Naive thymus-derived CD4-positive, alpha-beta T cell (primary cell): ENCODE data around the gene RHOBTB1. TPM values are rescaled to one million over a fixed set of nuclear protein-coding genes. Genes with fewer than 3 reads are reported as not detected.

Experiments
- ATAC-seq: fragments of 150-1000 bp; cut with Tn5 transposase; 2 replicates; pipeline ENCODE4 v1.10.0; 2021; ENCODE audit warnings: mild to moderate bottlenecking, moderate library complexity
- CTCF ChIA-PET: fragments of 350-600 bp; sonication (Branson Sonifier 250); formaldehyde crosslinking; loops from one replicate; lab custom pipeline; 2021; ENCODE audit warnings: antibody characterized with exemption; lab: Charles Lee
- POLR2A ChIA-PET: fragments of 350-600 bp; sonication (Branson Sonifier 250); formaldehyde crosslinking; loops from one replicate; lab custom pipeline; 2021; ENCODE audit warnings: antibody characterized with exemption, inconsistent platforms; lab: Charles Lee
- DNase-seq, 9 donors: peaks; one replicate each; pipeline versions ENCODE4 v3.0.0 to v3.0.0-alpha.2; 2020 to 2022; ENCODE audit warnings: mixed read lengths in 1 of 9
- H3K27ac ChIP-seq: one replicate; pipeline ENCODE4 v1.7.0; 2013; ENCODE audit warnings: mild to moderate bottlenecking, low read depth, low read length, moderate library complexity
- H3K27me3 ChIP-seq, 2 donors: one replicate each; pipeline ENCODE4 v1.7.0; 2013; ENCODE audit warnings: low read length in 2 of 2, mild to moderate bottlenecking in 2 of 2, moderate library complexity in 2 of 2; ENCODE audit not compliant: control insufficient read depth in 2 of 2, insufficient read depth in 2 of 2
- H3K36me3 ChIP-seq, 3 experiments: 1 replicate in 2 of 3; 2 replicates in 1 of 3; pipeline ENCODE4 v1.7.0; 2013; ENCODE audit warnings: low read length in 3 of 3, mild to moderate bottlenecking in 3 of 3, moderate library complexity in 1 of 3; ENCODE audit not compliant: insufficient read depth in 3 of 3, control insufficient read depth in 2 of 3
- H3K4me1 ChIP-seq, 2 donors: one replicate each; pipeline ENCODE4 v1.7.0; 2013; ENCODE audit warnings: low read length in 2 of 2, mild to moderate bottlenecking in 2 of 2, moderate library complexity in 1 of 2; ENCODE audit not compliant: control insufficient read depth in 2 of 2, insufficient read depth in 2 of 2
- H3K4me3 ChIP-seq: 2 replicates; pipeline ENCODE4 v1.7.0; 2013; ENCODE audit warnings: mild to moderate bottlenecking, low read length
- H3K9me3 ChIP-seq, 3 experiments: 1 replicate in 2 of 3; 2 replicates in 1 of 3; pipeline ENCODE4 v1.7.0; 2013; ENCODE audit warnings: low read length in 3 of 3; ENCODE audit not compliant: control insufficient read depth in 2 of 3
- H3K27ac Mint-ChIP-seq, 9 donors: one replicate each; pipeline ENCODE4 v1.8.0; 2020 to 2022; ENCODE audit warnings: mixed read lengths in 9 of 9, mild to moderate bottlenecking in 8 of 9, moderate library complexity in 5 of 9, inconsistent platforms in 2 of 9
- H3K27me3 Mint-ChIP-seq, 5 donors: one replicate each; pipeline ENCODE4 v1.8.0; 2021 to 2022; ENCODE audit warnings: mixed read lengths in 5 of 5, mild to moderate bottlenecking in 1 of 5
- H3K36me3 Mint-ChIP-seq, 5 donors: one replicate each; pipeline ENCODE4 v1.8.0; 2020 to 2022; ENCODE audit warnings: mixed read lengths in 5 of 5, mild to moderate bottlenecking in 3 of 5, inconsistent platforms in 1 of 5
- H3K4me1 Mint-ChIP-seq, 7 donors: one replicate each; pipeline ENCODE4 v1.8.0; 2020 to 2022; ENCODE audit warnings: mixed read lengths in 7 of 7, mild to moderate bottlenecking in 3 of 7, inconsistent platforms in 1 of 7
- H3K4me3 Mint-ChIP-seq, 10 donors: one replicate each; pipeline ENCODE4 v1.8.0; 2020 to 2022; ENCODE audit warnings: mild to moderate bottlenecking in 10 of 10, mixed read lengths in 10 of 10, moderate library complexity in 6 of 10, inconsistent platforms in 2 of 10
- H3K9me3 Mint-ChIP-seq, 11 donors: one replicate each; pipeline ENCODE4 v1.8.0; 2020 to 2022; ENCODE audit warnings: mixed read lengths in 11 of 11, mild to moderate bottlenecking in 4 of 11, inconsistent platforms in 1 of 11, moderate library complexity in 1 of 11
- intact Hi-C, 2 donors: fragments of 100-400 bp; cut with micrococcal nuclease; formaldehyde crosslinking; loops; one replicate each; pipeline ENCODE4 v1.15.1; 2023
- polyA plus RNA-seq, 2 donors: library from polyadenylated mRNA; unstranded; fragments of 300-500 nt; fragmentation: Illumina TruSeq; gene quantifications; one replicate each; pipeline ENCODE4 v1.2.3, GENCODE V29; 2021
- total RNA-seq, 6 experiments: library from RNA in 5 of 6; stranded (reverse) in 5 of 6; gene quantifications; 1 replicate in 5 of 6; 2 replicates in 1 of 6; pipeline ENCODE4 v1.2.3 and lab custom pipeline; 2021 to 2026

RHOBTB1 gene
- total and polyA plus RNA-seq, 7 experiments from 2014 or later = 0.11 to 1.1 (median 0.22) TPM; not detected in 3

- H3K36me3 ChIP-seq = no peaks in the 10 kb centered on the region
- peaks cover 0 to 3% of the 10 kb centered on the region in 2 donors for H3K27me3 ChIP-seq
- ChIA-PET CTCF (no interaction called here), POLR2A (no interaction called here)
- no peak overlapping the region for H3K4me3 ChIP-seq
- intact Hi-C loops = no loop called here
- Mint-ChIP-seq H3K4me3 (no peak overlapping the region), H3K27ac (no peak overlapping the region), H3K36me3 (no peaks in the 10 kb centered on the region), H3K9me3 (peaks cover 0 to 3% (median 0%) of the 10 kb centered on the region in 11 donors), H3K27me3 (peaks cover 3 to 24% (median 19%) of the 10 kb centered on the region in 5 donors), H3K4me1 (no peaks in the 10 kb centered on the region)
- DNase-seq (no peak), ATAC-seq (no peak)
- H3K4me1 ChIP-seq = no peaks in the 10 kb centered on the region
- no peak overlapping the region for H3K27ac ChIP-seq
- no peaks in the 10 kb centered on the region for H3K9me3 ChIP-seq
These were observed 47.2 kb downstream of the RHOBTB1 start for GRCh38 chr10:60896810-60897209.

GRCh38 chr10:60896033-60896432 lies 48.0 kb downstream of the RHOBTB1 start:
- H3K4me1 ChIP-seq = no peaks in the 10 kb centered on the region
- POLR2A ChIA-PET = no interaction called here
- no peak for DNase-seq

GRCh38 chr10:60894786-60895185 lies 49.2 kb downstream of the RHOBTB1 start:
- DNase-seq (no peak), ATAC-seq (no peak)
- Histone ChIP-seq H3K9me3 (no peaks in the 10 kb centered on the region), H3K27ac (no peak overlapping the region), H3K4me3 (no peak overlapping the region), H3K36me3 (no peaks in the 10 kb centered on the region), H3K4me1 (no peaks in the 10 kb centered on the region), H3K27me3 (no peaks in the 10 kb centered on the region)
- H3K27ac Mint-ChIP-seq = no peak overlapping the region
- ChIA-PET POLR2A (no interaction called here), CTCF (no interaction called here)
- no peak overlapping the region for H3K4me3 Mint-ChIP-seq
- H3K4me1 Mint-ChIP-seq = no peaks in the 10 kb centered on the region
- H3K36me3 Mint-ChIP-seq = no peaks in the 10 kb centered on the region
- peaks cover 0 to 5% (median 0%) of the 10 kb centered on the region in 11 donors for H3K9me3 Mint-ChIP-seq
- intact Hi-C loops = no loop called here
- peaks cover 5 to 25% (median 18%) of the 10 kb centered on the region in 5 donors for H3K27me3 Mint-ChIP-seq

More at GRCh38 chr10:60896033-60896432, 48.0 kb downstream of the RHOBTB1 start:
- no peak for ATAC-seq
- Histone ChIP-seq H3K4me3 (no peak overlapping the region), H3K36me3 (no peaks in the 10 kb centered on the region), H3K27me3 (no peaks in the 10 kb centered on the region), H3K9me3 (no peaks in the 10 kb centered on the region), H3K27ac (no peak overlapping the region)
- Mint-ChIP-seq H3K36me3 (no peaks in the 10 kb centered on the region), H3K4me1 (no peaks in the 10 kb centered on the region), H3K27ac (no peak overlapping the region), H3K27me3 (peaks cover 5 to 25% (median 20%) of the 10 kb centered on the region in 5 donors), H3K9me3 (peaks cover 0 to 5% (median 0%) of the 10 kb centered on the region in 11 donors), H3K4me3 (no peak overlapping the region)
- intact Hi-C loops = no loop called here
- CTCF ChIA-PET = no interaction called here

GRCh38 chr10:60893231-60893630 lies 50.8 kb downstream of the RHOBTB1 start:
- H3K4me3 ChIP-seq = no peak overlapping the region
- no peak overlapping the region for H3K27ac ChIP-seq
- peaks cover 0 to 5% (median 0%) of the 10 kb centered on the region in 11 donors for H3K9me3 Mint-ChIP-seq
- H3K4me1 ChIP-seq = no peaks in the 10 kb centered on the region
- intact Hi-C loops = no loop called here
- ChIA-PET CTCF (no interaction called here), POLR2A (no interaction called here)
- no peaks in the 10 kb centered on the region for H3K36me3 Mint-ChIP-seq
- no peaks in the 10 kb centered on the region for H3K27me3 ChIP-seq
- no peaks in the 10 kb centered on the region for H3K36me3 ChIP-seq
- H3K27ac Mint-ChIP-seq = peak overlapping the region in 1 of 9 donors; percentile 8
- H3K9me3 ChIP-seq = no peaks in the 10 kb centered on the region
- no peaks in the 10 kb centered on the region for H3K4me1 Mint-ChIP-seq
- no peak overlapping the region for H3K4me3 Mint-ChIP-seq
- DNase-seq (no peak), ATAC-seq (no peak)
- peaks cover 5 to 25% (median 18%) of the 10 kb centered on the region in 5 donors for H3K27me3 Mint-ChIP-seq

- Histone ChIP-seq H3K4me1 (no peaks in the 10 kb centered on the region), H3K9me3 (no peaks in the 10 kb centered on the region), H3K27ac (no peak overlapping the region), H3K36me3 (no peaks in the 10 kb centered on the region), H3K27me3 (no peaks in the 10 kb centered on the region), H3K4me3 (no peak overlapping the region)
- ChIA-PET CTCF (no interaction called here), POLR2A (no interaction called here)
- H3K36me3 Mint-ChIP-seq = no peaks in the 10 kb centered on the region
- H3K27me3 Mint-ChIP-seq = peaks cover 5 to 25% (median 17%) of the 10 kb centered on the region in 5 donors
- H3K4me3 Mint-ChIP-seq = no peak overlapping the region
- no peak for ATAC-seq
- DNase-seq = no peak
- H3K4me1 Mint-ChIP-seq = no peaks in the 10 kb centered on the region
- intact Hi-C loops = no loop called here
- peaks cover 0 to 5% (median 0%) of the 10 kb centered on the region in 11 donors for H3K9me3 Mint-ChIP-seq
- no peak overlapping the region for H3K27ac Mint-ChIP-seq
These were observed 51.4 kb downstream of the RHOBTB1 start for GRCh38 chr10:60892571-60892970.

- Mint-ChIP-seq H3K4me1 (no peaks in the 10 kb centered on the region), H3K27me3 (peaks cover 8 to 22% (median 15%) of the 10 kb centered on the region in 5 donors), H3K4me3 (no peak overlapping the region), H3K9me3 (peaks cover 0 to 5% (median 0%) of the 10 kb centered on the region in 11 donors), H3K36me3 (no peaks in the 10 kb centered on the region), H3K27ac (no peak overlapping the region)
- DNase-seq (no peak), ATAC-seq (no peak)
- Histone ChIP-seq H3K36me3 (no peaks in the 10 kb centered on the region), H3K9me3 (no peaks in the 10 kb centered on the region), H3K4me1 (no peaks in the 10 kb centered on the region), H3K27ac (no peak overlapping the region), H3K27me3 (no peaks in the 10 kb centered on the region), H3K4me3 (no peak overlapping the region)
- ChIA-PET CTCF (no interaction called here), POLR2A (no interaction called here)
- intact Hi-C loops = no loop called here
These were observed 53.2 kb downstream of the RHOBTB1 start for GRCh38 chr10:60890811-60891210.

- DNase-seq (no peak), ATAC-seq (no peak)
- Histone ChIP-seq H3K27me3 (no peaks in the 10 kb centered on the region), H3K27ac (no peak overlapping the region), H3K36me3 (no peaks in the 10 kb centered on the region), H3K4me3 (no peak overlapping the region), H3K4me1 (no peaks in the 10 kb centered on the region), H3K9me3 (no peaks in the 10 kb centered on the region)
- ChIA-PET POLR2A (no interaction called here), CTCF (no interaction called here)
- Mint-ChIP-seq H3K9me3 (peaks cover 0 to 5% (median 0%) of the 10 kb centered on the region in 11 donors), H3K4me1 (no peaks in the 10 kb centered on the region), H3K4me3 (no peak overlapping the region), H3K27ac (no peak overlapping the region), H3K27me3 (peaks cover 0 to 11% (median 2%) of the 10 kb centered on the region in 5 donors), H3K36me3 (no peaks in the 10 kb centered on the region)
- intact Hi-C loops = loop anchor here in 1 of 2 donors (1.0 kb wide), 1 partner anchor 81 kb away; no protein-coding TSS in a partner anchor
These were observed 60.8 kb downstream of the RHOBTB1 start for GRCh38 chr10:60883187-60883586.
